H1 (cell line): Measurements from ENCODE around the gene CHN2.

Experiments
- ATF3 ChIP-seq: IDR thresholded peaks from 2 replicates; pipeline ENCODE4 v1.6.1; 2011; ENCODE audit warnings: low read depth, mild to moderate bottlenecking, low read length; ENCODE audit not compliant: insufficient read depth
- CEBPB ChIP-seq: IDR thresholded peaks from 2 replicates; pipeline ENCODE4 v1.6.1; 2012; ENCODE audit warnings: low read depth, low read length
- EZH2 ChIP-seq: fragments of 200-600 bp; sonication (generic); IDR thresholded peaks from 2 replicates; pipeline ENCODE4 v1.7.1; 2012; ENCODE audit warnings: low read depth, mild to moderate bottlenecking, moderate library complexity, low read length, inconsistent platforms; ENCODE audit not compliant: severe bottlenecking
- FOSL1 ChIP-seq: IDR thresholded peaks from 2 replicates; pipeline ENCODE4 v1.6.1; 2011; ENCODE audit warnings: mild to moderate bottlenecking, low read depth, low read length, moderate library complexity; ENCODE audit not compliant: insufficient read depth
- NRF1 ChIP-seq: IDR thresholded peaks from 2 replicates; pipeline ENCODE4 v1.6.1; 2011; ENCODE audit warnings: mild to moderate bottlenecking, low read depth, low read length, improper control_type of control experiment
- RAD21 ChIP-seq, 2 experiments: IDR thresholded peaks in 1 of 2; conservative IDR thresholded peaks in 1 of 2; 2 replicates each; pipeline ENCODE4 v1.6.1; 2011; ENCODE audit warnings: low read depth in 2 of 2, low read length in 2 of 2, improper control_type of control experiment in 1 of 2, inconsistent platforms in 1 of 2, mild to moderate bottlenecking in 1 of 2, moderate library complexity in 1 of 2
- SP1 ChIP-seq: IDR thresholded peaks from 2 replicates; pipeline ENCODE4 v1.6.1; 2011; ENCODE audit warnings: low read depth, low read length
- SRF ChIP-seq: IDR thresholded peaks from 2 replicates; pipeline ENCODE4 v1.6.1; 2011; ENCODE audit warnings: mild to moderate bottlenecking, low read depth, low read length, moderate library complexity
- TF ChIP-seq, protein P1 (sequence below), 3 experiments: IDR thresholded peaks; 1 replicate in 2 of 3; 2 replicates in 1 of 3; pipeline versions ENCODE4 v1.5.1 to v1.6.1; 2011; ENCODE audit warnings: low read length in 3 of 3, mild to moderate bottlenecking in 3 of 3, inconsistent platforms in 2 of 3, low read depth in 1 of 3, moderate library complexity in 1 of 3; ENCODE audit not compliant: insufficient read depth in 1 of 3; ENCODE audit errors: control extremely low read depth in 1 of 3

DNA sequence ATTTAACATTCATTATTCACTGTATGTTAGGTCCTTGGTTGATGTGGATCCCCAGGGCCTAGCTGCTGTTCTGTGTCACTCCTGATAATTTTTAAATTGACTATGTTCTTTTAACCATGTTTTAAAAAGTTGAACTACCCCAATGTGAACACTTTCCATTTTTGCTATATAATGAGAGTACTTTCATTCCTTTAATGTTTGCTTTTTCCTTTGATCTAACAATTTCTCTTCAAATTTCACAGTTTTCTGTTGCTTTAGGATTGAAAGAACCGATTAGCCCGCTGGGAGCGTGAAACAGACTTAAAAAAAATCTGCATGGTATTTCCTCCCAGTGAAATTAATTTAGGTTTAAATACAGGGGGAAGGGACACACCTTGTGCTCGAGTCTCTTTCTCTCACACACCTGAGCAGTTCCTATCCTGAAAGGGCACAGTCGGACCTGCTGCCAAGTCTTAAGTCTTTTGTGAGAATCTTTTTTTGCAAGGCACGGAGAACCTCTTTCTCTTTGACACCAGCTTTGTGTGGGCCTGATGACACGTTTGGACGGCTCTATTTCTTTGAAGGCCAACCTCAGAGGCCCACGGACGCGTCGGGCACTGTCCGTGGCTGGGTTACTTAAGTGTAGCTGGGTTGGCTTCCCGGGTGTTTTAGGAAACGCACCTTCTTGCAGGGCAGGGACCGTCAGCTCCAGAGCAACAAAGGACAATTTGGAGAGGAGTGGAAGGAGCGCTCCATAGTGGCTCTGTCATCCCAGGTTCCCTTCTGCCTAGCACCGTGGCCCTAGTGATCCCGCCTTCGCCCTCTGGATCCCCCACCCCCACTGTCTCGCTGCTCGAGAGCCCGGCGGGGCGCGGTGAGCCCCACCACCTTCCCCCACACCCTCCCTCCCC lies 1.0 kb upstream of the CHN2 start:
- TF ChIP-seq, protein P1, sequence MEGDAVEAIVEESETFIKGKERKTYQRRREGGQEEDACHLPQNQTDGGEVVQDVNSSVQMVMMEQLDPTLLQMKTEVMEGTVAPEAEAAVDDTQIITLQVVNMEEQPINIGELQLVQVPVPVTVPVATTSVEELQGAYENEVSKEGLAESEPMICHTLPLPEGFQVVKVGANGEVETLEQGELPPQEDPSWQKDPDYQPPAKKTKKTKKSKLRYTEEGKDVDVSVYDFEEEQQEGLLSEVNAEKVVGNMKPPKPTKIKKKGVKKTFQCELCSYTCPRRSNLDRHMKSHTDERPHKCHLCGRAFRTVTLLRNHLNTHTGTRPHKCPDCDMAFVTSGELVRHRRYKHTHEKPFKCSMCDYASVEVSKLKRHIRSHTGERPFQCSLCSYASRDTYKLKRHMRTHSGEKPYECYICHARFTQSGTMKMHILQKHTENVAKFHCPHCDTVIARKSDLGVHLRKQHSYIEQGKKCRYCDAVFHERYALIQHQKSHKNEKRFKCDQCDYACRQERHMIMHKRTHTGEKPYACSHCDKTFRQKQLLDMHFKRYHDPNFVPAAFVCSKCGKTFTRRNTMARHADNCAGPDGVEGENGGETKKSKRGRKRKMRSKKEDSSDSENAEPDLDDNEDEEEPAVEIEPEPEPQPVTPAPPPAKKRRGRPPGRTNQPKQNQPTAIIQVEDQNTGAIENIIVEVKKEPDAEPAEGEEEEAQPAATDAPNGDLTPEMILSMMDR (IDR thresholded peaks at IDR 0.05; ENCODE audit: control extremely low read depth in 1 of 3, insufficient read depth in 1 of 3, low read depth in 1 of 3, low read length in 3 of 3) = no peak
- no peak for TF ChIP-seq SRF
- TF ChIP-seq SP1 = no peak
- no peak for TF ChIP-seq ATF3
- TF ChIP-seq FOSL1 = no peak
- TF ChIP-seq RAD21 (IDR thresholded peaks at IDR 0.05 in 1 of 2, conservative IDR thresholded peaks at IDR 0.05 in 1 of 2; ENCODE audit: low read depth in 2 of 2, low read length in 2 of 2) = no peak
- TF ChIP-seq CEBPB = no peak
- no peak for TF ChIP-seq NRF1
- TF ChIP-seq EZH2 = no peak
